Adrenal gland (tissue), 12 donors: Measurements from ENCODE around the gene LYPD6B. TPM values are rescaled to one million over a fixed set of nuclear protein-coding genes. Genes with fewer than 3 reads are reported as not detected.

Experiments used
- DNase-seq, 7 donors: peaks; one replicate each; pipeline ENCODE4 v3.0.0-alpha.2; 2019 to 2020
- H3K27ac ChIP-seq, 5 donors: fragments of 200-600 bp; sonication (generic) in 4 of 5; 1 replicate in 3 of 5; 2 replicates in 2 of 5; pipeline versions ENCODE4 v1.5.1 to v1.8.0; 2016 to 2020; ENCODE audit warnings: mild to moderate bottlenecking in 1 of 5
- H3K27me3 ChIP-seq: fragments of 200-600 bp; 2 replicates; pipeline ENCODE4 v1.8.0; 2021
- H3K36me3 ChIP-seq, 2 donors: fragments of 200-600 bp; replicated peaks in 1 of 2; 1 replicate in 1 of 2; 2 replicates in 1 of 2; pipeline versions ENCODE4 v1.5.1 to v1.8.0; 2018 to 2022
- H3K4me1 ChIP-seq, 2 donors: fragments of 200-600 bp; replicated peaks in 1 of 2; 1 replicate in 1 of 2; 2 replicates in 1 of 2; pipeline versions ENCODE4 v1.5.1 to v1.8.0; 2018 to 2021
- H3K4me3 ChIP-seq, 4 donors: fragments of 200-600 bp; sonication (generic) in 3 of 4; one replicate each; pipeline ENCODE4 v1.5.1; 2016 to 2018
- H3K9me3 ChIP-seq, 3 donors: fragments of 200-600 bp; sonication (generic) in 1 of 3; replicated peaks in 1 of 3; 1 replicate in 2 of 3; 2 replicates in 1 of 3; pipeline versions ENCODE4 v1.5.1 to v1.8.0; 2016 to 2021
- CTCF ChIP-seq, 6 experiments: fragments of 450-650 bp in 4 of 6; fragments of 200-600 bp in 2 of 6; sonication (generic) in 1 of 6; IDR thresholded peaks; 1 replicate in 5 of 6; 2 replicates in 1 of 6; pipeline versions ENCODE4 v1.5.1 to v1.8.0; 2016 to 2021; ENCODE audit warnings: antibody characterized with exemption in 6 of 6, mild to moderate bottlenecking in 2 of 6, moderate library complexity in 1 of 6
- POLR2A ChIP-seq, 2 donors: fragments of 450-650 bp; IDR thresholded peaks; one replicate each; pipeline ENCODE4 v1.6.1; 2017; ENCODE audit warnings: antibody characterized with exemption in 2 of 2, mild to moderate bottlenecking in 2 of 2, moderate library complexity in 1 of 2
- WGBS, 4 donors: extraction: QIAGEN DNeasy Blood & Tissue Kit in 2 of 4; methylation state at CpG; one replicate each; pipeline versions ENCODE4 v1.1.5 to v1.1.7; 2013 to 2017; 5-methylcytosine and 5-hydroxymethylcytosine counted together
- intact Hi-C, 2 donors: fragments of 100-400 bp; cut with DNase I; formaldehyde crosslinking; loops; one replicate each; pipeline versions ENCODE4 v1.14.1 to v1.15.0; 2022 to 2023
- polyA plus RNA-seq, 3 donors: library from polyadenylated mRNA; stranded (reverse); fragments of 200-250 nt in 2 of 3; fragments of 350-450 nt in 1 of 3; fragmentation: Illumina TruSeq in 1 of 3; extraction: RNeasy Lipid Tissue Mini Kit (QIAGEN cat#74804) in 1 of 3; gene quantifications; one replicate each; pipeline ENCODE4 v1.2.3, GENCODE V29; 2013 to 2014
- total RNA-seq, 9 donors: library from RNA; depleted of rRNA in 4 of 9; stranded (reverse); fragments of >200 nt in 4 of 9; fragments of 120-200 nt in 1 of 9; fragmentation: NEBNext Ultra II Directional in 1 of 9; extraction: Animal tissue kit (Norgen Biotek cat#: 25700) in 1 of 9; gene quantifications; one replicate each; pipeline versions ENCODE4 v1.1.0 to v1.2.4, GENCODE V29; 2013 to 2023
- donor health status: healthy with polysubstance abuse.
- donor health status: Bipolar disorder and iron deficiency.
- donor health status: DM: yes; HTN: yes; CAD: no.
- donor health status: DM: no; HTN: no; CAD: no.
- donor health status: DM: no; HTN: no; CAD: no.
- donor health status: DM: yes; HTN: yes; CAD: no.

Gene LYPD6B
- total and polyA plus RNA-seq, 12 donors, result 0.15 to 0.98 (median 0.50) TPM; not detected in 2

GRCh38 chr2:149115781-149116180 is 77.3 kb downstream of the LYPD6B start:
- Histone ChIP-seq H3K36me3 (no peaks in the 10 kb centered on the region), H3K27ac (no peak overlapping the region), H3K4me1 (no peaks in the 10 kb centered on the region), H3K9me3 (no peaks in the 10 kb centered on the region), H3K27me3 (no peaks in the 10 kb centered on the region), H3K4me3 (no peak overlapping the region)
- intact Hi-C loops, result no loop called here
- 74 to 85% (median 77%) methylated on average over 5 of the region's 5 CpGs for WGBS, 4 donors
- no peak for DNase-seq
- TF ChIP-seq POLR2A (IDR thresholded peaks at IDR 0.05) (no peak), CTCF (IDR thresholded peaks at IDR 0.05) (no peak)

- TF ChIP-seq CTCF (IDR thresholded peaks at IDR 0.05) (no peak), POLR2A (IDR thresholded peaks at IDR 0.05) (no peak)
- intact Hi-C loops, result no loop called here
- H3K36me3 ChIP-seq, result no peaks in the 10 kb centered on the region
- H3K4me3 ChIP-seq, result no peak overlapping the region
- DNase-seq, result no peak
- no peaks in the 10 kb centered on the region for H3K27me3 ChIP-seq
- H3K27ac ChIP-seq, result no peak overlapping the region
- H3K4me1 ChIP-seq, result no peaks in the 10 kb centered on the region
- no peaks in the 10 kb centered on the region for H3K9me3 ChIP-seq
- 18 to 29% (median 24%) methylated on average over 6 of the region's 6 CpGs for WGBS, 4 donors
Observed at GRCh38 chr2:149119368-149119767, 80.9 kb downstream of the LYPD6B start.

GRCh38 chr2:149122516-149122915 is 84.0 kb downstream of the LYPD6B start:
- no peak for TF ChIP-seq POLR2A (IDR thresholded peaks at IDR 0.05)
- no peak for TF ChIP-seq CTCF (IDR thresholded peaks at IDR 0.05)
- H3K36me3 ChIP-seq, result no peaks in the 10 kb centered on the region
- intact Hi-C loops, result no loop called here
- 78 to 87% (median 85%) methylated on average over 2 of the region's 2 CpGs for WGBS, 4 donors
- no peaks in the 10 kb centered on the region for H3K27me3 ChIP-seq
- H3K4me3 ChIP-seq, result no peak overlapping the region
- H3K9me3 ChIP-seq, result no peaks in the 10 kb centered on the region
- H3K4me1 ChIP-seq, result no peaks in the 10 kb centered on the region
- no peak overlapping the region for H3K27ac ChIP-seq
- DNase-seq, result no peak

DNA sequence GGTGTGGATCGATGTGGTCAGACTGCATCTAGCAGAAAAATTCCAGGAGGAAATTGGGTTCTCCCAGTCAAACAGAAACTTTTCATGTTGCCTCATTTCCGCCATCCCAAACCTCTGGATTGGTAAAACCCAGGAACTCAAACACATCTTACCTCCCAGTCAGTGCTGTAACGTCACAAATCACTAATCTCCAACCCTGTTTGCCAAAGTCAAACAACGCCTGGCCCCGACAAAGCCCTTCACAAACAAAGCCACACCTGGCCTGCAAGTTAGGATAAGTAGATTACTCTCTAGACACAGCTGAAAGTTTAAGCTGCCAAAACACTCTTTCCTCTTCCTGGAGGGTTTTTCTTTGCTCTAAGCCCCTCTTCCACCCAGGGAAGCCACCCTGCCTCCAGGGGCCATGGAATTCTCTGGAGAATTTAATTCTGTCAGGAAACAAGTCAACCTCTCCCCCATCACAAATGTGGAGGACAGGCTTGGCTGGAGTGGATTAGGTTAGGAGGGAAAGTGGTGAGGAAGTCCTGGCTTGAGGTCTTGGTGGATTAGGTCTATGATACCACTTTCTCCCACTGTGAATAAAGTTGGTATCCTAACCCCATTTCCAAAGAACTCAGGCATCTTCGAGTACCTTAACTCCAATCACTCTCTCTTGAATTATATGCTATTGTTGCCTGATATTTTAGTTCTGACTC is 86.7 kb downstream of the LYPD6B start:
- Histone ChIP-seq H3K27me3 (no peaks in the 10 kb centered on the region), H3K36me3 (no peaks in the 10 kb centered on the region), H3K4me3 (no peak overlapping the region), H3K9me3 (no peaks in the 10 kb centered on the region), H3K27ac (no peak overlapping the region), H3K4me1 (no peaks in the 10 kb centered on the region)
- 64 to 83% (median 76%) methylated on average over 6 of the region's 6 CpGs for WGBS, 4 donors
- TF ChIP-seq CTCF (IDR thresholded peaks at IDR 0.05) (no peak), POLR2A (IDR thresholded peaks at IDR 0.05) (no peak)
- intact Hi-C loops, result no loop called here
- DNase-seq, result no peak
